Kidney glomerular epithelial cell (primary cell): Measurements from ENCODE around the gene FHOD3.
"Not testable (repeated sequence)": the region's sequence is repeated elsewhere in the genome, so short reads cannot be mapped to it uniquely, and the experiment has no call there.

Experiments
- DNase-seq: peaks from one replicate; lab custom pipeline; 2025; lab: John Stamatoyannopoulos, UW

The FHOD3 gene

DNA sequence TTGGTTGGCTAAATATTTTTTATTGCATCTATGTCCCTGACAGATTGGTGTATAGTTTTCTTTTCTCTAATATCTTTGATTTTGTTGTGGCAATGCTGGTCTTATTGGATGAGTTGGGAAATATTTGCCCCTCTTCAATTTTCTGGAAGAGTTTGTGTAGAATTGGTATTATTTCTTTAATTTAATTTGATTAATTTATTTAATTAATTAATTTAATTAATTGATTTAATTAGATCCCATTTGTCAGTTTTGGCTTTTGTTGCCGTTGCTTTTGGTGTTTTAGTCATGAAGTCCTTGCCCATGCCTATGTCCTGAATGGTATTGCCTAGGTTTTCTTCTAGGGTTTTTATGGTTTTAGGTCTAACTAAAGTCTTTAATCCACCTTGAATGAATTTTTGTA is 253.8 kb downstream of the FHOD3 start:
- not testable (repeated sequence) for DNase-seq

DNA sequence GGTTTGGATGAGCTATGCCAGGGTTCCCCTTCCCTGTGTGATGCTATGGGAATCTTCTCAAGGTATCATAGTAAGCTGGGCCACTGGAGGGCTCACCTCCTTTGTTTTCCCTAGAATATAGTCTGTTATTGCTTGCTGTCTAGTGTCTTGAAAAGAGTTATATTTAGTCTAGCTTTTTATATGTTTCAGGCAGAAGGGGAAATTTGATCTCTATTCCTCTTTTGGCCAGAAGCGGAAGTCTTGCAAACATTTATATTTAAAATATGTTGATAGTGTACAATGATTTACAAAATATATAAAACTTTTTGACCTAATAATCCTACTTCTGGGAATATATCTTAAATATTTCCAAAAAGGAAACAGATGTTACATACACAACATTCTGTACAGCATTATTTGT is 260.7 kb downstream of the FHOD3 start:
- no peak for DNase-seq

DNA sequence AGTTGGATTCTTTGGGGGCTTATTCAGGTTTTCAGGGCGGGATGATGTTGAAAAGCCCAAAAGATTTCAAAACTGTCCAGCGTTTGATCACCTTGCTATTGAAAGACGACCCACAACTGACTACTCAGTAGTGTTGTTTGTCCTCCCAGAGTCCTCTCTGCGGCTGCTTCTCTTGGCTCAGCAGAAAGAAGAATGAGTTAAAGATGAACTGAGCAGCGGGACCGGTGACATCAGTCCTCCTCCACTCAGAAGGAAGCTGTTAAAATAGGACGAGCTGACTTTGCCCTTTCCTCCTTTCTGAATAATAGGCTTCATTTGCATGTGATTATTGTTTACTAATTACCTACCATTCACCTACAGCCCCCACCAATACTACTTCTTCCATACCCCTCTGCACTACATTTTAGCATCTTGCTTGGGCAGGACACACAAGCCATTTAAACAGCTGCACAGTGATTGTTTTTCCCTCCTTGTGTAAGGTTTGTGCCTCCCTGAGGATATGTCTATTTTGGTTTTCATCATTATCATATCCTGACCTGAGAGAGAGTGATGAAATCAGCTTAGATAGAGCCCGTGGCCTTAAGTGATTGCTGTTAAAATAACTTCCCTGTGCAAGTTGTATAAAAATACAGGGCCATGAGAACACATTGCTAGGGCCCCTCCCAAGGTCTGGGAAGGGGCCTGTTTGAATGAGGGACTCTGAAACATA is 261.8 kb downstream of the FHOD3 start:
- no peak for DNase-seq

GRCh38 chr18:36560187-36560586 is 262.7 kb downstream of the FHOD3 start:
- no peak for DNase-seq

DNA sequence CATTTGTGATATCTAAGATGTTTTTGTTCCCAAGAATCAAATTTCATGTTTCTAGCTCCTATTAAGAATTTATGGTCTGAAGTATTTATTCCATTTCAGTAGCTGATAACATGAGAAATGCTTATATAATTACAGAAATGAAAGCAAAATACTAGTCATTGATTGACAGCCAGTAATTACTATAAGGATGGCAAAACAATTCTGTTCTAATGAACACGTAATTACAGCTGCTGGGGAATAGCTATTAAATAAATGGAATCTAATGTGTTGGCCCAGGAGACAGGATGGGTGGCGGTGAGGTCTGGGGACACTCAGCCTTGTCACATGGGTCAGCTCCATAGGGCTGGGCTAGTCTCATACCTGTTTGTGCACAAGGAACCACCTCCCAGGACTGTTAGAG is 263.5 kb downstream of the FHOD3 start:
- no peak for DNase-seq

GRCh38 chr18:36564841-36565240 is 267.3 kb downstream of the FHOD3 start:
- no peak for DNase-seq

GRCh38 chr18:36567800-36568199 is 270.3 kb downstream of the FHOD3 start:
- no peak for DNase-seq

DNA sequence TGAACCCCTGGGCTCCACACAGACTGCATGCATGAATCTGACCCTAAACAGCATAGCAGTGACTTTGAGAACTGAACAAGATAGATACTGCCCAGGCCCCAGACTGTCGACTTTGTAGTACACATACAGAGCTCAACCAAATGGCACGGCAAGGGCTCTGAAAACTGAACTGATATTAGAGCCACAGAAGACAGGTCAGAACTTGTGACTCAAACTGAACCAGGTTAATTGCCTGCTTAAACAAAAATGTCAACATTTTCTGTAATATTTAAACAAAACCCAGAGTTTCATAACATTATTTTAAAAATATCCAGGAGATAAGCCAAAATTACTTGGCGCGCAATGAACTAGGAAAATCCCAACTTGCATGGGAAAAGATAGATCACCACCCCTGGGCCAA is 271.0 kb downstream of the FHOD3 start:
- no peak for DNase-seq

DNA sequence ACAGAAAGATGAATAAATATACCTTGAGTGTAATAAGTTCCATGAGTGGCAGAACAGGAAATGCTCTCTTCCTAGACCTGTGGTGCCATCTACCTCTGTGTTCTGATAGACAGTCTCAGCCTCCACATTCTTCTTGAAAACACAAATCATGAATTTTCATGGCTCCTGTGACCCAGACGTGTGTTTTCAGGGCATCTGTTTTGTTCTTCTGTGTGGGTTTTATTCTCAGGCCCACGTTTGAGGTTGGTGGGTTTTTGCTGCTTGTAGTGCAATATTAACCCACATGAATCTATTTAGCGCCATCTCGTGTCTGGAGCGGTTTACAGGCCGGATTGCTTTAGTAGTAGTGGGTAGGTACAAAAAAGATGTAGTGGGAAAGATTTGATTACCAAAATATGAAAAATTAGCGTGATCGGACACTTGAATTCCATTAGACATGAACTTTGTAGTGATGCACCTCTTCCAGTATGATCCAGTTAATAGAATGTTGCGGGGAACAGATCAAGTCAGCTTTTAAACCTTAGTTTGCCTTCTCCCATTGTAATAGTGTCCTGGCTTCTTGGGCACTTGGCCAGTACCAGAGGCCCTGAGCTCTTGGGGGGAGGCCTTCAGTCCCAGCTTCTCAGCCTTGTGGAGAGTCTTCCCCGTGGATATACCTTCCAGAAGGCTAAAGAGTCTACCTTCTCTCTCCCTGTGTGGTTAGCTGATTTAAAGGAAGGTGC is 274.8 kb downstream of the FHOD3 start:
- DNase-seq = peak; percentile 75

DNA sequence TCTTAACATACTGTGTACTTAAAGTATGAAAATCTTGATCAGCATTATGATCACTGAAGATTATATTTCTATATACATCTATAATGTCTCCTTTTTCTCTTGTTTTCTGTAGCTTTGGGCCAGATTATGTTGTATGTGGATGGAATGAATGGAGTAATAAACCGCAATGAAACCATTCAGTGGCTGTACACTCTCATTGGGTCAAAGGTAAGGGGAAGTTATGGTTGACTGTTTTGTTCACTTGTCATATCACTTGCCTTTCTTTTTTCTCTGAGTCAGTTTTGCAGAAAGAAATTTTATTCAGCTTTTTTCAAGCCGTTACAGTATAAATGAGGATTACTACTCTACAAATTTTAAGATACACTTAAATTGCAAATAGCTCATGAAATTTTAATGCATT is 278.8 kb downstream of the FHOD3 start:
- DNase-seq = no peak

DNA sequence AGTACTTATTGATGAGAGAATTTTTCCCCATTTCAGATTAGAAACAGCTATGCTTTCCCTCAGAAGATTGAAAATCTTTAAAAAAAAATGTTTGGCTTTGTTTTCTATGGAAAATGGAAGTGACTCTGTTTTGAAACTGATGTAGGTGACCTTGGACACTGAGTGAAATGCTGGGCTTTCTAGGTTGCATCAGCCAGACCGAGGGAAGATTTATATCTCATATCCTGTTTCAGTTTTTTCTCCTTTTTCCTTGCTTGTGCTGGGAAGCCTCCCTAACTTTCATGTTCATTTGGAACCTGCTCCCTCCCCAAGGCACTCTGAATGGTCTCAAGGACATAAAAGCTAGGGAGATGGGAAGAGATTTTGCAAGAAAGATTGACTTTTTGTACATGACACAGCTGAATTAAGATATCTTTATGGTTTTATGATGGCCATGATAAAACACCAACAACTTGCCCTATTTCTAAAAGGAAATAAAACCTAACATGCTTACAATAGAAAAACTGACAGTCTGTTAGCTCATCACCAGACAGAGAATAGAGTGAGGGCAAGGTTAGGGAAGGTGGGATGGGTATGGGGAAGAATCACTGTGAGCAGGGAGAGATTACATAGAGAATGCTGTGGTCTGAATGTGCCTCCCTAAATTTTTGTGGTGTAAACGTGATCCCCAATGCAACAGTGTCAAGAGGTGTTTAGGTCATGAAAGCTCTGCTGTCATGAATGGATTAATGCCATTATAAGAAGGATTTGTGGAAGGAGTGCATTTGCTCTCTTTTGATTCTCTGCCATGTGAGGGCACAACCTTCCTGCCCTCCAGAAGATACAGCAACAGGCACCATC is 281.6 kb downstream of the FHOD3 start:
- DNase-seq = no peak

- DNase-seq = peak; percentile 46
These were observed 282.8 kb downstream of the FHOD3 start for GRCh38 chr18:36580266-36580665.

DNA sequence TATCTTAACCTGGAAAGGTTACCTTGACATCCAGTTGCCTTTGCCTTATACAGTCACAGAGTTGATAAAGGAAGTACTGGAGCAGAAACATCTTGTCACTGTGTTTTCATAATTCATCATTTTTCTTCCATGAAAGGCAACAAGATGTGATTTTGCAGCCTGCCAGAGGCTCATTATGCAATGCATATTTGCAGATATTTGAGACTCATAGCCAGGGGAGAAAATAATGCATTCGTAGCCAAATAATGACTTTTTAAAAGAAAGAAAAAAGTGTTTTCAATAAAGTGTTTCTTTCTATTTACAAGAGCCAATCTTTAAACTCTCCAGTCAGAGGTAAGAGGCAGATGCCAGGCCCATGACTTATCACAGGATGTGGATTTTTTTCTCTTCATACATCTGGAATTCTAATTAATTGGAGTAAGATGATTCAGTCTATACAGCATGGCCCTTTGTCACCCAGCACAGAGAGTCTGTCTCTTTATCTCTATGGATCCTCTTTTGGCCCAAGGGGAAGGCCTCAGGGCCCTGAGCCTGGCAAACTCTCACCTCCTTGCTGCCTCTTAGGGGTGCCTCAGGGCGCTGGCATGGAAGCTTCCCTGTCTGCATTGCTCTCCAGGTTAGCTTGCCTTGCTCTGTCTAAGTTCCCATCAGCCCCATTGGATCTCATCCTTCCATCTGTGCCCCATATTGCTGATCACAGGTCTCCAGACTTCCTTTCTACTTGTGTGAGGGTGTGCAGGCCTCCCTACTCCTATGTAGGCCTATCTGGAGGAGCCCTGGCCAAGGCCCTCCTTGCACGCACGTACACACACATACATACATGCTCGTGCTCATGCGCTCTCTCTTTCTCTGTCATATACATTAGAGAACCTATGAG is 283.6 kb downstream of the FHOD3 start:
- DNase-seq = peak; percentile 51

GRCh38 chr18:36582988-36583745 is 285.7 kb downstream of the FHOD3 start:
- no peak for DNase-seq

DNA sequence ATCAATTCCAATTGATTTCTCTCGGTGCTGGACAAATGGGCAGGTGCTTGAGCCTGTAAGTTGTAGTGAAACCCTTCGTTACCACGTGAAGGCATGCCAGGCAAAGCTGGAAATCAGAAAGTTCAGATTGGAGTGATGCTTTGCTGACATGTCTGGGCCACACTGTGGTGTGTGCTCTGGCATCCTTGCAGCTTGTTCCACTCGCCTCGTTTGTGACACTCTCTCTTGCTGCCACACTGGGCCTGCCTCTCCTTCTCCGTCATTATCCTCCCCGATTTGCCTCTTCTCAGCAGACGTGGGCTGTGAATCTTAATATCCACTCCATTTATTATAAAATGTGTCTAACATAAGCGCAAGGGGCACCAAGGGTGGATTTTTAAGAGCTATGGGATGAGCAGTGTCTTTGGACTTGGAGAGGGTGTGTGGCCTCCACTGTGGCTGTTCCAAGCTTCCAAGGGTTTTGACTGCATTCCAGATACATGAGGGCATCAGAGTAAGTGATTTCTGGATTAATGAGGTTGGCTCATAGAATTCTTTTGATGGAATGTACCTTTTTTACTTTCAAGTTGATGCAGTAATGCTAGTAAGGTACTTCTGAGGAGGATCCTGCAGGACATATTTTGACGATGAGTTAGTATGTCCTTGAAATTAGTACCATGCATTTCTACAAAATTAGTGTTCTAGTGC is 292.5 kb downstream of the FHOD3 start:
- peak; percentile 11 for DNase-seq

- DNase-seq = no peak
These were observed 293.4 kb downstream of the FHOD3 start for GRCh38 chr18:36590621-36591580.

DNA sequence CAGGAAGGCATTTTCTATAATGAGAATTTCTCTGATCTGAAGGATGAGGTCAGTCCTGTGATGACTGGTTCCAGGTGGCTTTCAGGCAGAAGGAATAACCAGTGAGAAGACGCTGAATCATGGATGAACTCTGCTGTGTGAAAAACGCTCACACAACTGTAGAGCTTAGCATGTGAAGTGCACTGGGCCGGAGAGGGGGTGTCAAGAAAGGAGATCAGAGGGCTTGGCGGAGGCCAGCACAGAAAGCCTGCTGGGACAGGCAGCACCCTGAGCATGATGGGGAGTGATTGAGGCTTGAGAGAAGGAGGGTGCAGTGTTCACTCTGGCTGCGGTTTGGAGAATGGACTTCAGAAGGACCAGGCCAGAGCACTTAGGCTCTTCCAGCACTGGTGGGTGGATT is 294.8 kb downstream of the FHOD3 start:
- DNase-seq = no peak

DNA sequence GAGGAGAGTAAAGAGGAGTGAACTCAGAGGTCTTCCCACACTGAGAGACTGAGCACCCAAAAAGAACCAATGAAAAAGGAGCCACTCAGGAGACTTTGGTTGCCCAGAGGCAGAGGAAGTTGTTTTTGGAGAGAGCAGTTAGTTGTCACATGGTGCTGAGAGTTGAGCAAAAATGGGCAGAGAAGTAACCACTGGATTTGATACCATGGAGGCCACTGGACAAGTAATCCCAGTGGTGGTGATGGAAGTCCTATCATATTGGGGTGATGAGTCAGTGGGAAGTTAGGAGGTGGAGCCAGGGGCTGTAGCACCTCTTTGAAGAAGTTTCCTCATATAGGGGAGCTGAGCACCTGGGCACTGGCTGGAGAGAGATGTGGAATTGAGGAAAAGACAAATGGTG is 295.5 kb downstream of the FHOD3 start:
- DNase-seq = no peak

DNA sequence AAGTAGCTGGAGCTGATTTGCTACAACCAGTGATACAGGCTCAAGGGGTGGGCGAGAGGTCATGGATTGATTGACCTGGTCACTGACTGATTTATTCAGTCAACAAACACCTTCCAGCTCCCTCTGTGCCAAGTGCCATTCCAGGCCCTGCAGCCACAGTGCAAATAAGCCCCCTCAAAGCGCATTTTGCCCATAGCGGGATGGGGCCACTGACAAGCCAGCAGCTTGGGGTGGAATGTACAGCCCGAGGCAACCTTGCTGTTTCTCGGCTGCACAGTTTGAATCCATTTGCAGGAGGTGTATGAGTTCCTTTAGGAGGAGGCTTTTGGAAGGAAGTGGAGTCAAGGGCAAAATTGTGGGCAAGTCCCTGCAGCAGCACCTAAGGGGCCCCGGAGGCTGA is 296.1 kb downstream of the FHOD3 start:
- DNase-seq = no peak
